DMS53 (cell line): ENCODE results near the gene RASA2.

Experiments used
- DNase-seq: peaks from one replicate; lab custom pipeline; 2025; lab: John Stamatoyannopoulos, UW

The RASA2 gene, protein sequence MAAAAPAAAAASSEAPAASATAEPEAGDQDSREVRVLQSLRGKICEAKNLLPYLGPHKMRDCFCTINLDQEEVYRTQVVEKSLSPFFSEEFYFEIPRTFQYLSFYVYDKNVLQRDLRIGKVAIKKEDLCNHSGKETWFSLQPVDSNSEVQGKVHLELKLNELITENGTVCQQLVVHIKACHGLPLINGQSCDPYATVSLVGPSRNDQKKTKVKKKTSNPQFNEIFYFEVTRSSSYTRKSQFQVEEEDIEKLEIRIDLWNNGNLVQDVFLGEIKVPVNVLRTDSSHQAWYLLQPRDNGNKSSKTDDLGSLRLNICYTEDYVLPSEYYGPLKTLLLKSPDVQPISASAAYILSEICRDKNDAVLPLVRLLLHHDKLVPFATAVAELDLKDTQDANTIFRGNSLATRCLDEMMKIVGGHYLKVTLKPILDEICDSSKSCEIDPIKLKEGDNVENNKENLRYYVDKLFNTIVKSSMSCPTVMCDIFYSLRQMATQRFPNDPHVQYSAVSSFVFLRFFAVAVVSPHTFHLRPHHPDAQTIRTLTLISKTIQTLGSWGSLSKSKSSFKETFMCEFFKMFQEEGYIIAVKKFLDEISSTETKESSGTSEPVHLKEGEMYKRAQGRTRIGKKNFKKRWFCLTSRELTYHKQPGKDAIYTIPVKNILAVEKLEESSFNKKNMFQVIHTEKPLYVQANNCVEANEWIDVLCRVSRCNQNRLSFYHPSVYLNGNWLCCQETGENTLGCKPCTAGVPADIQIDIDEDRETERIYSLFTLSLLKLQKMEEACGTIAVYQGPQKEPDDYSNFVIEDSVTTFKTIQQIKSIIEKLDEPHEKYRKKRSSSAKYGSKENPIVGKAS

DNA sequence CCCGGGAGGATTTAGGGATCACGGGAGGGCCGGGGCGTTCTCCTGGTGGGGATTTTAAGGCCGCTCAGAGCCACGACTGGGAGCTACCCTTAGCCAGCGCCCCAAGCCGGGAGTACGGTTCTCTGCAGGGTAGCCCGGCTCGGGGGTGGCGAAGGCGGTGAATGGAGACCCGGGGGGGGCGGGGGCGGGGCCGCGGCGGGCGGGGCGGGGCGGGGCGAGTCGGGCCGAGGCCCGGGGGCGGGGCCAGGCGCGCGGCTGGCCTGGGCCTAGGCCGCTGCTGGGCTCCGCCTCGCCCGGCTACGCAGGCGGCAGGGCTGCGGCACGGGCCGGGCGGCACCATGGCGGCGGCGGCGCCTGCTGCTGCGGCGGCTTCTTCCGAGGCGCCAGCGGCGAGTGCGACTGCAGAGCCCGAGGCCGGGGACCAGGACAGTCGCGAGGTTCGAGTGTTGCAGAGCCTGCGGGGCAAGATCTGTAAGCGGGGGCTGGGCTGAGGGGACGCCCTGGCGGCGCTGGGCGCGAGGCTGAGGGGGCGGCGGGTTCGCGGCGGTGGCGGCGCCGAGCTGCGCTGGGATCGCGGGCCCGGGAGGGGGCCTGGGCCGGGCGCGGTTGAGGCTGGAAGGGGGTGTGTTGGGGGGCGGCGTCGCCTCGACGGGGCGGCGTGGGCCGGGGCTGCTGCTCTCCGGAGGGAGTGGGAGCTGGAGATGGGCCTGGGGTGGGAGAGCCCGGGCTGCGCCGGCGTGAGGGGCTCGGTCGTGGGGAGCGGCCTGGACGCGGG, at the start of gene RASA2:
Gene RASA2 (plus strand): TSS at position 282 of the 775 bp plus-strand sequence. CDS start 57 bp downstream, at position 339.
- peak; percentile 82 for DNase-seq

DNA sequence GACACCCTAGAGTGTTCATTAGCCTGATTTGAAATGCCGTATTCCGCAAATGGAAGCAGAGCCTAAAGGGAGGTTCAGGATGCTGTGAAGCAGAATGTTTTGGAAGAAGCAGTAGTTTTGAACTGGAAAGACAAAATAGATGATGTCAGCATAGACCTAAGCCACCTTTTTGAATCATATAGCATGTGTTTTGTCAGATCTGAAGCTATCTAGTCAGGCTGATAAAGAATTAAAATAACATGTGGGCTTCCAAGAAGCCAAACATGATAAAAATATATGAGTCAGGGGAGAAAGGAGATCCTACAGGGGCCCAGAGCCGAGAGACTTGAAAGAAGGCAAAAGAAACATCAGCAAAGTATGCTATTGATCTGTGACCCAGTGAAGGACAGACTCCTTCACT, 47.2 kb upstream of the RASA2 start:
- no peak for DNase-seq

DNA sequence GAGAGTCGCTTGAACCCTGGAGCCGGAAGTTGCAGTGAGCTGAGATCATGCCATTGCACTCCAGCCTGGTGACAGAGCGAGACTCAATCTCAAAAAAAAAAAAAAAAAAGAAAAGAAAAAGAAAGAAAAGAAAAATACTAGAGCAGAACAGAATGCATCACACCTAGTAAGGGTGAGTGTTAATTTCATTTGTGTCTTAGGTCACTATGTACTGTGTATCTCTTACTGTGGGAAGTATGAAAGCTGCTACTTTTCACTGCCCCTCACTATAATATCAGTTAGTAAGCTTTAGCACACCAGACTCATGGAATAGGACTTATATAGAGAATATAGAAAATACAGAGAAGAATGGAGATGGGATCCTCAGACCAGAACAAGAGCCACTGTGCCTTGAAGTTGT, 45.9 kb upstream of the RASA2 start:
- DNase-seq, result no peak

DNA sequence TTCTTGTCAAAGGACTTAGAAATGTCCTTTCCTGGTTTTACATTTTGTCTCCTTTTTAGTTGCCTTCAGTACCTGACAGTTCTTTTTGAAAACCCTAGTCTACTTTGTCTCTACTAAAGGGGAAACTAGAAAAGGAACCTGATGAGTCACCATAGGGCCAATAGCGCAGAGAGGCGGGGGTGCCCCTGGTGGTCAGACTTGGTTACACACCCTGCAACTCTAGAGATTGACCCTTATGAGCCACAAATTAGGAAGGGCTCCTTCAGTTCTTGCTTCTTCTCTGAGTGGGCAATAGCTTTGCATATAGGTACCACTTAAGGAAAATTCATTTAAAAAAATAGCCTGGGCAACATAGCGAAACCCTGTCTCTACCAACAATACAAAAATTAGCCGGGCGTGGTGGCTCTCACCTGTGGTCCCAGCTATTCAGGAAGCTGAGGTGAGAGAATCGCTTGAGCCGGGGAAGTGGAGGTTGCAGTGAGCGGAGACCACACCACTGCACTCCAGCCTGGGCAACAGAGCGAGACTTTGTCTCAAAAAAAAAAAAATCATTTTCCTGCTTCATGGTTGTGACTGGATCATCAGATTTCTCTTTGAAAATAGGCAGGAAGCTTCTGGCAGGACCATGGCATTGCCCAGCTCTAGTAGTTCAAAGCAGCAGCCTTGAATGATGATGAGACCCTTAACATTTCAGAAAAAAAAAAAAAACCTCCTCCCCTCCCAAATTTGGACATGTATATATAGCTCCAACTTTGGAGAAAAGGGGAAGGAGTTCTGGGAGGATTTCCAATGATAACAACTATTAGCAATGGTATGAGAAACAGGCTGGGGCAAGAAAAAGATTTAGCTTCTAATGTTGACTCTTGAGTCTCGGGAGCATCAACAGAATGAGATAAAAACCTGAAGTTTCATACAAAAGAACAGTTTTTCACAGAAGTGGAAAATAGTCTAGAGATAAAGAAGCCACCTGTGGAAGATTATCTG, 45.2 kb upstream of the RASA2 start:
- DNase-seq, result peak; percentile 82

DNA sequence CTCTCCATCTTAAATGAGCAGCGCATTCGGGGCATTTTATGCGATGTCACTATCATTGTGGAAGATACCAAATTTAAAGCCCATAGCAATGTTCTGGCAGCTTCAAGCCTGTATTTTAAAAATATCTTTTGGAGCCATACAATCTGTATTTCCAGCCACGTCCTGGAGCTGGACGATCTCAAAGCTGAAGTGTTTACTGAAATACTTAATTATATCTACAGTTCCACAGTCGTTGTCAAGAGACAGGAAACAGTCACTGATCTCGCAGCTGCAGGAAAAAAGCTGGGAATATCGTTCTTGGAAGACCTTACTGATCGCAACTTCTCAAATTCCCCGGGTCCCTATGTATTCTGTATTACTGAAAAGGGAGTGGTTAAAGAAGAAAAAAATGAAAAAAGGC, 44.4 kb upstream of the RASA2 start:
- peak; percentile 79 for DNase-seq

DNA sequence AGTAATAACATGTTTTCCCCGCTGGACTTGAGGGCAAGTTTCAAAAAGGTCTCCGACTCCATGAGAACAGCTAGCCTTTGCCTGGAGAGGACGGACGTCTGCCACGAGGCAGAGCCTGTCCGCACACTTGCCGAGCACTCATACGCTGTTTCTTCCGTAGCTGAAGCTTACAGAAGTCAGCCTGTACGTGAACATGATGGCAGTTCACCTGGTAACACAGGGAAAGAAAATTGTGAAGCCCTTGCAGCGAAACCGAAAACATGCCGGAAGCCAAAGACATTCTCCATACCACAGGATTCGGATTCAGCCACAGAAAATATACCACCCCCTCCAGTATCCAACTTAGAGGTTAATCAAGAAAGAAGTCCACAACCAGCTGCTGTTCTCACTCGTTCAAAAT, 43.9 kb upstream of the RASA2 start:
- peak; percentile 38 for DNase-seq

DNA sequence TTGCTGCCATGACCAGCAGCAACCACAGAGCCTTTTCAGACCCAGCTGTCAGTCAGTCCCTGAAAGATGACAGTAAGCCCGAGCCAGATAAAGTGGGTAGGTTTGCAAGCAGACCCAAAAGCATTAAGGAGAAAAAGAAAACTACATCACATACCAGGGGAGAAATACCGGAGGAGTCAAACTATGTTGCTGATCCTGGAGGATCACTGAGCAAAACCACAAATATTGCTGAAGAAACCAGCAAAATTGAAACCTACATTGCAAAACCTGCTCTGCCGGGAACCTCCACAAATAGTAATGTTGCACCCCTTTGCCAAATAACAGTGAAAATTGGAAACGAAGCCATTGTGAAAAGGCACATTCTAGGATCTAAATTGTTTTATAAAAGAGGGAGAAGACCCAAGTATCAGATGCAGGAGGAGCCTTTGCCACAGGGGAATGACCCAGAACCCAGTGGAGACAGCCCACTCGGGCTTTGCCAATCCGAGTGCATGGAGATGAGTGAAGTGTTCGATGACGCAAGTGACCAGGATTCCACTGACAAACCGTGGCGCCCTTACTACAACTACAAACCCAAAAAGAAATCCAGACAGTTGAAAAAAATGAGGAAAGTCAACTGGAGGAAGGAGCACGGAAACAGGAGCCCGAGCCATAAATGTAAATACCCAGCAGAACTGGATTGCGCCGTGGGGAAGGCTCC, 42.1 kb upstream of the RASA2 start:
- no peak for DNase-seq

DNA sequence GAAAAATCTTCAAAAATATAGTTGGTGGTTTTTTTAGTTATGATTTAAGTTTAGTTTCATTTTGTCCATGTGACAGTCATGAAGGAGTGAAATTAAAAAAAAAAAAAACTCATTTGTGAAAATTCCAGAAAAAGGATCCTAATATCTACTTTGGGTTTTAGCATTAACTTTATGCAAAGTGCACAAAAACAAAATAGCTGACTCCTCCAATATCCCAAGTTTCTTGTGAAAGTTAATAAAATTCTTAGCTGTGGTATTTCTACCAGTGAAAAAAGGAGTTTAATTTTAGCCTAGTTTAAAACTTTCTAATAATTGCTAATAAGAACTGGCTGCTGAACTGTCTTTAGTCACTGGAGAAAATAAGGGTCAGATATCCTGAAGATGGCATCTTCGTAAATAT, 40.8 kb upstream of the RASA2 start:
- DNase-seq, result no peak

DNA sequence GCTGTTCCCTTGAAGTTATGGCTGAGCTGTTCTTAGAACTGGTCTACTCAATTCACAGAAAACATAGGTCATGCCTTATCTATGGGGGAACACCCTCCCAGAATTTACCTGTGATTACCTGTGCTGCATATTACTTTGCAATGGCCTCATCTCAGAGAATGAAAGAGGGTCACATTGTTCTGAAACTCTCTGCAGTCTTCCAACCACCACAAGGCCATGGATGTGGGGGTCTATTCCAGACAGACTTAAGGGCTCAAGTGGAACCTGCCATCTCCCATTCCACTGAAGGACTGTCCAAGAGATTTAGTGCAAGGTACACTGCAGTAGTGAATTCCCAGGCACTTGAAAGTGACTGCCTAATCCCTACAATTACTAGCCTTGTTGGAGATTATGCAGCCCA, 40.1 kb upstream of the RASA2 start:
- DNase-seq, result no peak

DNA sequence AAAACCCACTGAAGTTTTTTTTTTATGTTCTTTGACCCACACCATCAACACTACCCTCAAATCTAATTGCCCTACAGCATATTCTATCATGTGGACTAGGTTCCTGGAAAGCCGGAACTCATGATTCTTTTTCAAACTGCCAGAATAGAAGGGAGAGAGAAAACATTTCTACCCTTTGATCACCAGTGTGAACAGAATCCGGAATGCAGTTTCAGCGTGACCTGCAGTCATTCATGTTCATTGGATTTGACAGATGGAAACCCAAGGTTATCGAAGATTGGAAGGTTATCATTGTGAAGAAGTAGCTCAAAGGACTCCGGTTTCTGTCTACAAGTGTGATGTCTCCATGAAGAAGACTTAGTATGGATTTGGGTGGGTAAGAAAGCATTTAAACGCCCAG, 39.4 kb upstream of the RASA2 start:
- no peak for DNase-seq

DNA sequence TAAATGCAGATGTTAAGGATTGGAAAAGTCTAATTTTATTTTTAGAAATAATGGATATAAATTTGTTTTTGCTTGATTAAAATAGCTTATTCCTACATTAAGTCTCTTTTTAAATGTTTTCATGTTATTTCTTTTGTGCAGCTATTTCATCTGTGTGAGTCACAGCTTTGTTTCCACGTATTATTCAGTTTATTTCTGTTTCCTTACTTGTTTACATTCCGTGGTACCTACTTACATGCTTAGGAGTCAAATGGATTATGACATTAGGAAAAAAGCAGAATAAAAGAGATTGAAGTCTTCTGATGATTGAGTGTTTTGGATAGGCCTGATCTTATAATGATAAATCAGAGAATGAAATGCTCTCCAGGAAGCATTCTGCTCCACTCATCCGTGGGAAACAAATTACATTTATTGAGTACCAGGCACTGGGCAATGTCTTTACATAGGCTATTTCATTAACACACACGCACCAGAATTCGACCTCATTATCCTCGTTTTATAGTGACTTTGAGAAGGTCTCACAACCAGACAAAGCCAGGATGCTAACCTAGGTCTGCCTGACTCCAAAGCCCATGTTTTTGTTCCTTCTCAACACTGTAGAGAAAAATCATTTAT, 38.1 kb upstream of the RASA2 start:
- no peak for DNase-seq

DNA sequence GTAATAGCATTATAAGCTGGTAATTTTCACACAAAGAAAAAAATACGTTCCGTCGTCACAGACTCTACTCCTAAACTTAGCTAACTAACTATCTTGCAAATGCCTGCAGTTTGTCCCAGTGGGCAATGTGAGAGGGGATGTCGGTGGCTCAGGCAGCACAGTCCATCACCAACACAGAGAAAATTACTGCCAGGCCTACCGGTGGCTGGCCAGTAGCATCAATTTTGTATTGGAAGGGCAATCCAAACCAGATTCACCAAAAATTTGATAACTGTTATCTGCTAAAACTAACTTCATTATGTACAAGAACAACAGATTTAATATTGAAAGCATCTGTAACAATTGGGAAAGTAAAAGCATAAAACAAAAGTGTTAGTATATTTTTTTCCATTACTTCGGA, 37.4 kb upstream of the RASA2 start:
- no peak for DNase-seq

DNA sequence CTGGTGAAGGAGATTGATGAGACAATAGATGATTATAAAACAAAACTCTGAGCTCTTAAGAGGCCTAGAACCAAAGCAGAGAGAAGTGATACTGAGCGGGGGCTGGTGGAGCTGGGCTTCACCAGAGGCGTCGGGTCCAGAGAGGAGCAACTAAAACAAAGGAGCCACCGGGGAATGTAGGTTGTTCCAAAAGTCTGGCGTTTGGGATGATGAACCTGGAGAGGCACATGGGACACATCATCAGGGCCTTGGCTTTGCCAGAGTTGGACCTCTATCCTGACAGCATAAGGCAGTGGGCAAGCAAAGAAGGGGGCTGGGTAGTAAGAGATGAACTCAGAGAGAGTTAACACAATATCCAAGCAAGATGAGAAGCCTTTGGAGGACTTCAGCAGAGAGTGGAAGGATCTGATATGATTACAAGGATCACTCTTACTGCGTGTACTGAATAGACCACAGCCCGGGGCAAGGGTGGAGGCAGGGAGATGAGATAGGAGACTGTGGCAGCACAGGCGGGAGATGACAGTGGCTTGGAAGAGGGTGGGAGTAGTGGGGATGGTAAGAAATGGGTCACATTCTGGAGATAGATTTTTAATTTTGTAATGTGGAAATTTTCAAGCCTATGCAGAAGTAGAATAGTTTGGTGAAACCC, 36.0 kb upstream of the RASA2 start:
- DNase-seq, result no peak

DNA sequence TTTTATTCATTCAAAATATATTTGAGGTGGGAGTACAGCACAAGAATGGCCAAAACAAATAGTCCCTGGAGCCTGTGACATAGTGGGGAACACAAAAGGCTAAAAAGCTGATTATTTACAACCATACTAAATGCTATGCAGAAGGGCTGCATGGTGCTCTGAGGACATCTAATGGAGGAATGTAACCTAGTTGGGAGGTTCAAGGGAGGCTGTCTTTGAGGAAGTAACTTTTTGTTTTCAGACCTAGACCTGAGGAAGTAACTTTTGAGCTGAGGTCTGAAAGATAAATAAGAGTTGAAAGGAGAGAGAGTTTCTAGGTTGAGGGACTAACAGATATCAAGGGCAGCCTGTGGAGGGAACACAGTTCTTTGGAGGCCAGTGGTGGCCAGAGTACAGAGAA, 34.8 kb upstream of the RASA2 start:
- peak; percentile 67 for DNase-seq

DNA sequence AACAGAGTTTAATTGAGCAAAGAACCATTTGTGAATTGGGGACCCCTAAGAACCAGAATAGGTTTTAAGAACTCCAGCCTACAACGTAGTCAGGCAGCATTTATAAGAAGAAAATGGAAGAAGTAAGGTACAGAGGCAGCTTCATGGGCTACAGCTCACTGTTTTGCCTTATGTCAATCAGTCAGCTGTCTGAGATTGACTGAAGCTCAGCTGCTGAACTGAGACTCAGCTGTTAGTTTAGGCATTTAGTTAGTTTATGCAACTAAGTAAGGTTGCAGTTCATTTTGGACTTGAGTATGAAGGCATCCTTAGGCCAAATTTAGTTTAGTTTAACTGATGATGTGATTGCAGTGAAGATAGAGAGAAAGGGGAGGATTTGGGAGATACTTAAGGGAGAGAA, 34.1 kb upstream of the RASA2 start:
- DNase-seq, result no peak

DNA sequence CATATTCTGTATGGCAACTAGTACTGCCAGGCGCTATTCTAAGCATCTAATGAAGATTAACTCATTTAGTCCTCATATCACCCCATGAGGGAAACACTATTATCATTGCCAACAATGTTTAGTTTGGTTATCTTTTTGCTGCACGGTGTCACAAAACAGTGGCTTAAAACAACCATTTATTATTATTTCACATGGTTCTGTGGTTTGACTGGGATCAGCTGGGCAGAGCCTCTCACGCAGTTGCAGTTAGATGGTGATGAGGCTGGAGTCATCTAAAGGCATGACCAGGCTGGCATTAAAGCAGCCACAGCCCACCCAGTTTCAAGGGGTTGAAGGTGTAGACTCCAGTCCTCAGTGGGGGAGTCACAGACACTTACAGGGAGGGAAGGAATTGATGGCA, 32.8 kb upstream of the RASA2 start:
- no peak for DNase-seq

DNA sequence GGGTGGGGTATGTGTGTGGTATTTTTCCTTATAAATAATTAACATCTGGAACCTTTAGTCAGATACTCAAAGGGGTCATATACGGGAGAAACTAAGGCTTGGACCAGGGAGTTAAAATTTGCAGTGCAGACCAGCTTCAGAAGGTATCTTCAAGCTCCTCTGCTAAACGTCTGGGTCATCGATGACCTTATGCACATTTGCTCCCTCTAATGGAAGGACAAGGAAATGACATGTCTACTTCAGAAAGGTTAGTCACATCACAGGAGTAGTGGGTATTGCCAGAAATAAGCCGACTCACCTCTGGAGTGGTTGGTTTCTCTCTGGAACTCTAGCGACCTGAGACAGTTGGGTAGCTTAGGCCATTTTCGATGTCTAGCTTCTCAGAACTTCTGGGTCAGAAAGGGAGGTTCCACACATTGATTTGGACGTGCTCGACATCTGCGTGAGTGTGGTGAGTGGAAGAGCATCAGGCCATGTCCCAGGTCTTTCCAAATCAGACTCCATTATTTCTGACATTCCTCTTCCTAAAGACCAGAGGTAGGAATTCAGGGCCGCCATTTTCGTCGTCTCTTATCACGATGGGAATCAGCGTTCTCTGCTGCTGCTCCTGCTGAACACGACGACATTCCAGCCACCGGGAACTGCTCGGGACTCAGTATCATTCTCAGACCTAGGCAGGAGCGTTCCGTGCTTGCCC, 31.8 kb upstream of the RASA2 start:
- DNase-seq, result peak; percentile 88

DNA sequence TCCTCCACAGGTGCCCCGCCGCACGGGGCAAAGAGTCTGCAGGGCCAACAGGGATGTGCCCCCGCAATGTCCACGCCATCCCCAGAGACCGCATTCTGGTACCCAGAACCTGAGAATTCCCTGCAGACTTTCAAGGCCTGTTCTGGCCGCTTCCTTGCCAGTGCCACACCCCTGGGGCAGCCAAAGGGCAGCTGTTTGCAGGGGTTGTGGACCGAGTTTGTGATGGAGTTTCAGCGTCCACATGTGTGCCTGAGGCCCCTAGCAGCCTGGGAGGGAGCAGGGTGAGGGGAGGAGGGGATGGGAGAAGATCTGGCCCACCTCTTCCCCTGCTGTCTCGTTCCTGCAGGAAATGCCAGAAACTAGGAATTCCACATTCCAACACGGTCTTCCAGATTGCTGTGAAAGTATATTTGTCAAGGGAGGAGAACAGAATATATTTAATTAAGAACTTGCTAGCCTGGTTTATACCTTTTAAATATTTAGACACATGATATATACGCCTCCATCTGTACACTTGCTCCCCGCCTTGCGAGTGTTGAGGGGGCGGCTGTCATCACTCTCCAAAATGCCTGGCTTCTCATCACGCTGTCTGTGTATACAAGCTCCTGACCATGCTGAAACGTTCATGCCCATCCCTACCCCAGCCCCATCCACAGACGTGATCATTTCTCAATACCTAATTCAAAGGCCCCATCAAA, 31.1 kb upstream of the RASA2 start:
- no peak for DNase-seq

DNA sequence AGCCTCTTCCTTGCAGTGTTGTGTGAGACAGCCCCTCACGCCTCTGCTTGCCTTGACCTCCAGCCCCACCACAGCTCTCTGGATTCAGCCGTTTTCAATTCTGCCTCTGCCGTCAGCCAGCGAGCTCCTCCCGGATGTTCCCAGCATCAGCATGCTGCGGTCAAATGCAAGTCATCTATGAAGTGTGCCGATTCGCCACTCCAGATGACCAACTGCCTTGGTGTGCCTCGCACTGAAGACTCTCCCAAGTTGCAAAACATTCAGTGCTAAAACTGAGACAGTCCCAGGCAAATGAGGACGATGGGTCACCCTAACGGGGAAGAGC, 30.6 kb upstream of the RASA2 start:
- DNase-seq, result no peak
